Stimulated activated CD4-positive, alpha-beta T cell treated with anti-CD3 and anti-CD28 coated beads, TNF-alpha, amount 100 ng/mL, for 48 hours (primary cell): ENCODE data around the gene OLA1.

Experiments
- DNase-seq, 3 donors: peaks; one replicate each; pipeline ENCODE4 v3.0.0-alpha.2; 2020; ENCODE audit warnings: low read depth in 3 of 3

OLA1 gene

GRCh38 chr2:174063492-174064092 lies 184.7 kb downstream of the OLA1 start:
- no peak for DNase-seq

GRCh38 chr2:174062934-174063333 lies 185.4 kb downstream of the OLA1 start:
- no peak for DNase-seq

GRCh38 chr2:174059884-174060244 lies 188.5 kb downstream of the OLA1 start:
- no peak for DNase-seq

GRCh38 chr2:174059178-174059883 lies 189.0 kb downstream of the OLA1 start:
- DNase-seq = no peak

GRCh38 chr2:174058456-174058855 lies 189.9 kb downstream of the OLA1 start:
- no peak for DNase-seq

- DNase-seq = no peak
Observed at GRCh38 chr2:174058026-174058425, 190.3 kb downstream of the OLA1 start.

- no peak for DNase-seq
Observed at GRCh38 chr2:174054926-174055325, 193.4 kb downstream of the OLA1 start.

- no peak for DNase-seq
Observed at GRCh38 chr2:174053355-174054151, 194.8 kb downstream of the OLA1 start.

GRCh38 chr2:174052584-174052976 lies 195.8 kb downstream of the OLA1 start:
- DNase-seq = no peak

- DNase-seq = no peak
Observed at GRCh38 chr2:174051741-174052583, 196.4 kb downstream of the OLA1 start.

- DNase-seq = no peak
Observed at GRCh38 chr2:174051068-174051467, 197.3 kb downstream of the OLA1 start.

GRCh38 chr2:174049895-174050294 lies 198.4 kb downstream of the OLA1 start:
- no peak for DNase-seq

- no peak for DNase-seq
Observed at GRCh38 chr2:174048243-174048642, 200.1 kb downstream of the OLA1 start.

GRCh38 chr2:174047746-174048145 lies 200.6 kb downstream of the OLA1 start:
- DNase-seq = no peak

- no peak for DNase-seq
Observed at GRCh38 chr2:174046172-174046571, 202.2 kb downstream of the OLA1 start.

- no peak for DNase-seq
Observed at GRCh38 chr2:174044556-174044955, 203.8 kb downstream of the OLA1 start.

- no peak for DNase-seq
Observed at GRCh38 chr2:174040417-174040701, 208.0 kb downstream of the OLA1 start.

GRCh38 chr2:174039551-174040416 lies 208.5 kb downstream of the OLA1 start:
- peak; percentile 74 to 78 (median 77) for DNase-seq

GRCh38 chr2:174038462-174038861 lies 209.9 kb downstream of the OLA1 start:
- DNase-seq = no peak

GRCh38 chr2:174036825-174037224 lies 211.5 kb downstream of the OLA1 start:
- no peak for DNase-seq
